HL-60 (cell line): ENCODE data around the gene PAK3.

ENCODE experiments used
- DNase-seq, 2 experiments: peaks; one replicate each; pipeline ENCODE4 v3.0.0-alpha.2; 2010 to 2020; ENCODE audit warnings: low read depth in 1 of 2, low spot score in 1 of 2
- H3K27ac ChIP-seq: fragments of 250-450 bp; sonication (Bioruptor Pico); replicated peaks from 2 replicates; pipeline ENCODE4 v1.5.1; 2020; ENCODE audit warnings: mild to moderate bottlenecking, moderate library complexity
- H3K27me3 ChIP-seq: fragments of 250-450 bp; sonication (Bioruptor Pico); 2 replicates; pipeline ENCODE4 v1.5.1; 2021; ENCODE audit warnings: mild to moderate bottlenecking, moderate library complexity; ENCODE audit not compliant: insufficient read depth, poor library complexity, severe bottlenecking
- H3K4me3 ChIP-seq: replicated peaks from 2 replicates; pipeline ENCODE4 v1.5.1; 2011; ENCODE audit warnings: mild to moderate bottlenecking, control low read depth, low read length; ENCODE audit not compliant: insufficient read depth
- CTCF ChIP-seq: IDR thresholded peaks from one replicate; pipeline ENCODE4 v1.5.1; 2011; ENCODE audit warnings: low read length, control low read depth, inconsistent platforms; ENCODE audit not compliant: insufficient read depth
- GABPA ChIP-seq: IDR thresholded peaks from 2 replicates; pipeline ENCODE4 v1.6.1; 2012; ENCODE audit warnings: low read depth
- POLR2AphosphoS5 ChIP-seq: IDR thresholded peaks from 2 replicates; pipeline ENCODE4 v1.6.1; 2012; ENCODE audit warnings: low read depth
- REST ChIP-seq: IDR thresholded peaks from 2 replicates; pipeline ENCODE4 v1.6.1; 2012; ENCODE audit warnings: low read depth; ENCODE audit not compliant: insufficient replicate concordance
- SPI1 ChIP-seq: IDR thresholded peaks from 2 replicates; pipeline ENCODE4 v1.6.1; 2012; ENCODE audit warnings: low read depth, mild to moderate bottlenecking, borderline replicate concordance

The PAK3 gene

GRCh38 chrX:111264385-111264784, 168.4 kb downstream of the PAK3 start:
- H3K4me3 ChIP-seq: no peak overlapping the region
- no peak overlapping the region for H3K27ac ChIP-seq
- no peak for DNase-seq
- H3K27me3 ChIP-seq: peaks cover 8% of the 10 kb centered on the region
- TF ChIP-seq GABPA (no peak), CTCF (no peak), REST (no peak), POLR2AphosphoS5 (no peak), SPI1 (no peak)

- DNase-seq: no peak
- Histone ChIP-seq H3K27ac (no peak overlapping the region), H3K27me3 (peaks cover 8% of the 10 kb centered on the region), H3K4me3 (no peak overlapping the region)
- TF ChIP-seq CTCF (no peak), POLR2AphosphoS5 (no peak), SPI1 (no peak), GABPA (no peak), REST (no peak)
Observed at GRCh38 chrX:111265486-111265885, 169.5 kb downstream of the PAK3 start.

GRCh38 chrX:111268506-111268905, 172.5 kb downstream of the PAK3 start:
- Histone ChIP-seq H3K27ac (no peak overlapping the region), H3K4me3 (no peak overlapping the region), H3K27me3 (peaks cover 10% of the 10 kb centered on the region)
- TF ChIP-seq POLR2AphosphoS5: no peak
- TF ChIP-seq SPI1: no peak
- DNase-seq: no peak

GRCh38 chrX:111270339-111270738, 174.3 kb downstream of the PAK3 start, which contains the start of gene CAPN6:
Gene CAPN6 (minus strand): TSS chrX:111270483. CDS start chrX:111263936, 6,547 bp downstream.
- H3K27me3 ChIP-seq: peaks cover 10% of the 10 kb centered on the region
- no peak for DNase-seq
- no peak within 1 kb of the TSS for H3K4me3 ChIP-seq
- TF ChIP-seq SPI1: no peak
- no peak for TF ChIP-seq REST
- no peak for TF ChIP-seq POLR2AphosphoS5
- no peak for TF ChIP-seq CTCF
- no peak for TF ChIP-seq GABPA
- no peak within 1 kb of the TSS for H3K27ac ChIP-seq
